HEK293 (cell line): ENCODE data around the gene GRIK2.

Source experiments
- CTCF ChIA-PET: fragments of 350-600 bp; formaldehyde crosslinking; extraction: SDS; loops from one replicate; lab custom pipeline; 2021; ENCODE audit warnings: antibody characterized with exemption; lab: Yijun Ruan, JAX
- POLR2A ChIA-PET: fragments of 300-600 bp; formaldehyde crosslinking; extraction: SDS; loops from one replicate; lab custom pipeline; 2020; ENCODE audit warnings: antibody characterized with exemption, inconsistent platforms; lab: Yijun Ruan, JAX
- H3K27ac ChIP-seq: fragments of 200-500 bp; sonication (Bioruptor generic); 2 replicates; pipeline ENCODE4 v1.5.1; 2014; ENCODE audit warnings: low read depth, low read length, control low read depth, inconsistent platforms; ENCODE audit errors: extremely low read depth
- H3K36me3 ChIP-seq, 2 experiments: fragments of 200-500 bp in 1 of 2; sonication (Bioruptor generic) in 1 of 2; 1 replicate in 1 of 2; 2 replicates in 1 of 2; pipeline ENCODE4 v1.5.1; 2014 to 2017; ENCODE audit warnings: inconsistent platforms in 2 of 2, low read length in 2 of 2; ENCODE audit not compliant: control insufficient read depth in 2 of 2, insufficient read depth in 1 of 2
- H3K4me1 ChIP-seq: fragments of 200-500 bp; sonication (Bioruptor generic); 2 replicates; pipeline ENCODE4 v1.5.1; 2014; ENCODE audit warnings: mild to moderate bottlenecking, low read length, inconsistent platforms; ENCODE audit not compliant: control insufficient read depth, insufficient read depth
- H3K4me3 ChIP-seq: 2 replicates; pipeline ENCODE4 v1.5.1; 2011; ENCODE audit warnings: low read depth, mild to moderate bottlenecking, control low read depth, low read length, moderate library complexity
- H3K9me3 ChIP-seq: fragments of 200-500 bp; sonication (Bioruptor generic); 2 replicates; pipeline ENCODE4 v1.5.1; 2014; ENCODE audit warnings: low read depth, low read length, inconsistent platforms; ENCODE audit not compliant: control insufficient read depth, insufficient read depth
- GFI1B ChIP-seq: fragments of 450-650 bp; formaldehyde crosslinking; IDR thresholded peaks from 2 replicates; pipeline ENCODE4 v1.5.1; 2016; ENCODE audit warnings: missing biosample characterization, missing genetic modification characterization
- OSR2 ChIP-seq: fragments of 450-650 bp; formaldehyde crosslinking; IDR thresholded peaks from 2 replicates; pipeline ENCODE4 v1.5.1; 2016; ENCODE audit warnings: missing biosample characterization, missing genetic modification characterization
- REPIN1 ChIP-seq: fragments of 450-650 bp; formaldehyde crosslinking; IDR thresholded peaks from 2 replicates; pipeline ENCODE4 v1.5.1; 2017; ENCODE audit warnings: missing biosample characterization, missing genetic modification characterization, low read depth
- SP7 ChIP-seq: fragments of 450-650 bp; formaldehyde crosslinking; IDR thresholded peaks from 2 replicates; pipeline ENCODE4 v1.5.1; 2016; ENCODE audit warnings: missing biosample characterization, missing genetic modification characterization
- WT1 ChIP-seq: fragments of 450-650 bp; formaldehyde crosslinking; IDR thresholded peaks from 2 replicates; pipeline ENCODE4 v1.5.1; 2016; ENCODE audit warnings: missing biosample characterization, missing genetic modification characterization
- ZEB2 ChIP-seq: fragments of 450-650 bp; formaldehyde crosslinking; IDR thresholded peaks from 2 replicates; pipeline ENCODE4 v1.5.1; 2016; ENCODE audit warnings: missing biosample characterization, missing genetic modification characterization
- ZFP41 ChIP-seq: fragments of 450-650 bp; formaldehyde crosslinking; IDR thresholded peaks from 2 replicates; pipeline ENCODE4 v1.5.1; 2016; ENCODE audit warnings: missing biosample characterization, missing genetic modification characterization, borderline replicate concordance
- ZNF10 ChIP-seq: fragments of 450-650 bp; formaldehyde crosslinking; IDR thresholded peaks from 2 replicates; pipeline ENCODE4 v1.5.1; 2017; ENCODE audit warnings: missing biosample characterization, missing genetic modification characterization
- ZNF133 ChIP-seq: fragments of 450-650 bp; formaldehyde crosslinking; IDR thresholded peaks from 2 replicates; pipeline ENCODE4 v1.5.1; 2016; ENCODE audit warnings: missing biosample characterization, missing genetic modification characterization
- ZNF140 ChIP-seq: fragments of 450-650 bp; formaldehyde crosslinking; IDR thresholded peaks from 2 replicates; pipeline ENCODE4 v1.5.1; 2016; ENCODE audit warnings: missing biosample characterization, missing genetic modification characterization
- ZNF16 ChIP-seq: fragments of 450-650 bp; formaldehyde crosslinking; IDR thresholded peaks from 2 replicates; pipeline ENCODE4 v1.5.1; 2016; ENCODE audit warnings: low read depth, missing biosample characterization, missing genetic modification characterization
- ZNF473 ChIP-seq: fragments of 450-650 bp; formaldehyde crosslinking; IDR thresholded peaks from 2 replicates; pipeline ENCODE4 v1.5.1; 2017; ENCODE audit warnings: missing biosample characterization, missing genetic modification characterization
- ZNF555 ChIP-seq: fragments of 450-650 bp; formaldehyde crosslinking; conservative IDR thresholded peaks from 2 replicates; pipeline ENCODE4 v1.5.1; 2017; ENCODE audit warnings: missing biosample characterization, mild to moderate bottlenecking, missing genetic modification characterization, inconsistent platforms
- ZNF561 ChIP-seq: fragments of 450-650 bp; IDR thresholded peaks from 2 replicates; pipeline ENCODE4 v1.5.1; 2018; ENCODE audit warnings: missing biosample characterization, missing genetic modification characterization, borderline replicate concordance
- ZNF837 ChIP-seq: fragments of 450-650 bp; formaldehyde crosslinking; IDR thresholded peaks from 2 replicates; pipeline ENCODE4 v1.5.1; 2016; ENCODE audit warnings: missing biosample characterization, missing genetic modification characterization
- TF ChIP-seq, protein P1 (sequence below): fragments of 450-650 bp; formaldehyde crosslinking; IDR thresholded peaks from 2 replicates; pipeline ENCODE4 v1.5.1; 2017; ENCODE audit warnings: missing biosample characterization, missing genetic modification characterization
- TF ChIP-seq, protein P2 (sequence below): fragments of 450-650 bp; formaldehyde crosslinking; IDR thresholded peaks from 2 replicates; pipeline ENCODE4 v1.5.1; 2016; ENCODE audit warnings: missing biosample characterization, missing genetic modification characterization
- TF ChIP-seq, protein P3 (sequence below): fragments of 450-650 bp; formaldehyde crosslinking; IDR thresholded peaks from 2 replicates; pipeline ENCODE4 v1.5.1; 2017; ENCODE audit warnings: missing biosample characterization, missing genetic modification characterization
- TF ChIP-seq, protein P4 (sequence below): fragments of 450-650 bp; formaldehyde crosslinking; IDR thresholded peaks from 2 replicates; pipeline ENCODE4 v1.5.1; 2016; ENCODE audit warnings: missing biosample characterization, missing genetic modification characterization

GRIK2 gene

DNA sequence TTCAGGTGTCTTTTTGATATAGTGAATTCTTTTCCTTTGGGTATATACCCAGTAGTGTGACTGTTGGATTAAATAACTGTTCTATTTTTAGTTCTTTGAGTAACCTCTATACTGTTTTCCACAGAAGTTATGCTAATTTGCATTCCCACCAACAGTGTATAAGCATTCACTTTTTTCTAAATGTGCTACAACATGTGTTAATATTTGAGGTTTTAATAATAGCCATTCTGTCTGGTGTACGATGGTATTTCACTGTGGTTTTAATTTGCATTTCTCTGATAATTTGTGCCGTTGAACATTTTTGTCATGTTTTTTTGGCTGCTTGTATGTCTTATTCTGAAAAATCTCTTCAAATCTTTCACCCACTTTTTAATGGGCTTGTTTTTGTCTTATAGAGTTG is 563.5 kb downstream of the GRIK2 start:
- H3K4me1 ChIP-seq = no peaks in the 10 kb centered on the region
- H3K27ac ChIP-seq = no peak overlapping the region
- H3K9me3 ChIP-seq = no peaks in the 10 kb centered on the region
- H3K36me3 ChIP-seq = no peaks in the 10 kb centered on the region
- TF ChIP-seq ZNF16 (tag by site-specific recombination) = no peak
- no peak for TF ChIP-seq ZNF133 (tag by site-specific recombination)
- TF ChIP-seq ZFP41 (tag by site-specific recombination) = no peak
- TF ChIP-seq, protein P1, sequence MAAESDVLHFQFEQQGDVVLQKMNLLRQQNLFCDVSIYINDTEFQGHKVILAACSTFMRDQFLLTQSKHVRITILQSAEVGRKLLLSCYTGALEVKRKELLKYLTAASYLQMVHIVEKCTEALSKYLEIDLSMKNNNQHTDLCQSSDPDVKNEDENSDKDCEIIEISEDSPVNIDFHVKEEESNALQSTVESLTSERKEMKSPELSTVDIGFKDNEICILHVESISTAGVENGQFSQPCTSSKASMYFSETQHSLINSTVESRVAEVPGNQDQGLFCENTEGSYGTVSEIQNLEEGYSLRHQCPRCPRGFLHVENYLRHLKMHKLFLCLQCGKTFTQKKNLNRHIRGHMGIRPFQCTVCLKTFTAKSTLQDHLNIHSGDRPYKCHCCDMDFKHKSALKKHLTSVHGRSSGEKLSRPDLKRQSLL (tag by site-specific recombination) = no peak
- H3K4me3 ChIP-seq = no peak overlapping the region
- CTCF ChIA-PET = no interaction called here
- POLR2A ChIA-PET = no interaction called here

DNA sequence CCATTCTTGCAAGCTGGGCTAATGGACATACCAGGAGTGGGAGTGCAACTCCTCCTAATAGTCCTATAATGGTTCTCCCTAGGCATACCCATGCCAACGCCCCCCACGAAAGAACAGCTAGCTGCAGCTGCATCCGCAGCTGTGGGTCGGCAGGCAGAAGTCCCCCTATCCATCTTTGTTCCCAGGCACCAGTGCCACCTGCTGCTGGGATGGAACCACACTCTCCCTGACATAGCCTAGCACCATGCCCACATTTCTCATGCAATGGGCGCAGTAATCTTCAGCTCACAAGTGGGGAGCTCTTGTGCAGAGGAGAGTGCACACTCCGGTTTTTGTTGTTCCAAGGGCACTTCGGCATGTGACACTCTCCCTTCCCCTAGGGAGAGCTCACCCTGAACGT is 567.8 kb downstream of the GRIK2 start:
- Histone ChIP-seq H3K36me3 (no peaks in the 10 kb centered on the region), H3K4me1 (no peaks in the 10 kb centered on the region), H3K9me3 (no peaks in the 10 kb centered on the region), H3K4me3 (no peak overlapping the region), H3K27ac (no peak overlapping the region)
- POLR2A ChIA-PET = no interaction called here
- TF ChIP-seq ZNF473 (tag by site-specific recombination) (no peak), OSR2 (tag by site-specific recombination) (no peak), ZNF555 (tag by site-specific recombination) (no peak), WT1 (tag by site-specific recombination) (no peak), REPIN1 (no peak), SP7 (no peak), GFI1B (no peak), ZNF140 (tag by site-specific recombination) (no peak), ZNF837 (tag by site-specific recombination) (no peak), ZNF10 (no peak), ZEB2 (tag by site-specific recombination) (no peak), ZNF561 (tag by site-specific recombination) (no peak)
- TF ChIP-seq, protein P2, sequence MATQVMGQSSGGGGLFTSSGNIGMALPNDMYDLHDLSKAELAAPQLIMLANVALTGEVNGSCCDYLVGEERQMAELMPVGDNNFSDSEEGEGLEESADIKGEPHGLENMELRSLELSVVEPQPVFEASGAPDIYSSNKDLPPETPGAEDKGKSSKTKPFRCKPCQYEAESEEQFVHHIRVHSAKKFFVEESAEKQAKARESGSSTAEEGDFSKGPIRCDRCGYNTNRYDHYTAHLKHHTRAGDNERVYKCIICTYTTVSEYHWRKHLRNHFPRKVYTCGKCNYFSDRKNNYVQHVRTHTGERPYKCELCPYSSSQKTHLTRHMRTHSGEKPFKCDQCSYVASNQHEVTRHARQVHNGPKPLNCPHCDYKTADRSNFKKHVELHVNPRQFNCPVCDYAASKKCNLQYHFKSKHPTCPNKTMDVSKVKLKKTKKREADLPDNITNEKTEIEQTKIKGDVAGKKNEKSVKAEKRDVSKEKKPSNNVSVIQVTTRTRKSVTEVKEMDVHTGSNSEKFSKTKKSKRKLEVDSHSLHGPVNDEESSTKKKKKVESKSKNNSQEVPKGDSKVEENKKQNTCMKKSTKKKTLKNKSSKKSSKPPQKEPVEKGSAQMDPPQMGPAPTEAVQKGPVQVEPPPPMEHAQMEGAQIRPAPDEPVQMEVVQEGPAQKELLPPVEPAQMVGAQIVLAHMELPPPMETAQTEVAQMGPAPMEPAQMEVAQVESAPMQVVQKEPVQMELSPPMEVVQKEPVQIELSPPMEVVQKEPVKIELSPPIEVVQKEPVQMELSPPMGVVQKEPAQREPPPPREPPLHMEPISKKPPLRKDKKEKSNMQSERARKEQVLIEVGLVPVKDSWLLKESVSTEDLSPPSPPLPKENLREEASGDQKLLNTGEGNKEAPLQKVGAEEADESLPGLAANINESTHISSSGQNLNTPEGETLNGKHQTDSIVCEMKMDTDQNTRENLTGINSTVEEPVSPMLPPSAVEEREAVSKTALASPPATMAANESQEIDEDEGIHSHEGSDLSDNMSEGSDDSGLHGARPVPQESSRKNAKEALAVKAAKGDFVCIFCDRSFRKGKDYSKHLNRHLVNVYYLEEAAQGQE (tag by site-specific recombination) = no peak
- TF ChIP-seq, protein P3, sequence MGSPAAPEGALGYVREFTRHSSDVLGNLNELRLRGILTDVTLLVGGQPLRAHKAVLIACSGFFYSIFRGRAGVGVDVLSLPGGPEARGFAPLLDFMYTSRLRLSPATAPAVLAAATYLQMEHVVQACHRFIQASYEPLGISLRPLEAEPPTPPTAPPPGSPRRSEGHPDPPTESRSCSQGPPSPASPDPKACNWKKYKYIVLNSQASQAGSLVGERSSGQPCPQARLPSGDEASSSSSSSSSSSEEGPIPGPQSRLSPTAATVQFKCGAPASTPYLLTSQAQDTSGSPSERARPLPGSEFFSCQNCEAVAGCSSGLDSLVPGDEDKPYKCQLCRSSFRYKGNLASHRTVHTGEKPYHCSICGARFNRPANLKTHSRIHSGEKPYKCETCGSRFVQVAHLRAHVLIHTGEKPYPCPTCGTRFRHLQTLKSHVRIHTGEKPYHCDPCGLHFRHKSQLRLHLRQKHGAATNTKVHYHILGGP (tag by site-specific recombination) = no peak
- TF ChIP-seq, protein P4, sequence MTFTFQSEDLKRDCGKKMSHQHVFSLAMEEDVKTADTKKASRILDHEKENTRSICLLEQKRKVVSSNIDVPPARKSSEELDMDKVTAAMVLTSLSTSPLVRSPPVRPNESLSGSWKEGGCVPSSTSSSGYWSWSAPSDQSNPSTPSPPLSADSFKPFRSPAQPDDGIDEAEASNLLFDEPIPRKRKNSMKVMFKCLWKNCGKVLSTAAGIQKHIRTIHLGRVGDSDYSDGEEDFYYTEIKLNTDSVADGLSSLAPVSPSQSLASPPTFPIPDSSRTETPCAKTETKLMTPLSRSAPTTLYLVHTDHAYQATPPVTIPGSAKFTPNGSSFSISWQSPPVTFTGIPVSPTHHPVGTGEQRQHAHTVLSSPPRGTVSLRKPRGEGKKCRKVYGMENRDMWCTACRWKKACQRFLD (tag by site-specific recombination) = no peak
- CTCF ChIA-PET = no interaction called here
